MM.1S (cell line): ENCODE results near the gene HOXD8.
A peak's percentile ranks its signal among the peaks of the same experiment; 100 is the strongest.

ENCODE experiments used
- DNase-seq: peaks from one replicate; pipeline ENCODE4 v3.0.0-alpha.2; 2015
- H2AFZ ChIP-seq: fragments of 300-600 bp; sonication (generic); 2 replicates; pipeline ENCODE4 v1.6.0; 2016; ENCODE audit warnings: antibody characterized with exemption, low read length
- H3F3A ChIP-seq: fragments of 300-600 bp; sonication (generic); 2 replicates; pipeline ENCODE4 v1.6.1; 2016; ENCODE audit warnings: mild to moderate bottlenecking, antibody characterized with exemption, low read length, moderate library complexity, mixed read lengths; ENCODE audit not compliant: insufficient read depth
- H3K27ac ChIP-seq: fragments of 300-600 bp; sonication (generic); 2 replicates; pipeline ENCODE4 v1.5.1; 2016; ENCODE audit warnings: mild to moderate bottlenecking, low read length
- H3K27me3 ChIP-seq: fragments of 300-600 bp; sonication (generic); replicated peaks from 2 replicates; pipeline ENCODE4 v1.6.0; 2016; ENCODE audit warnings: low read length; ENCODE audit not compliant: insufficient read depth
- H3K36me3 ChIP-seq: fragments of 300-600 bp; sonication (generic); replicated peaks from 2 replicates; pipeline ENCODE4 v1.6.1; 2016; ENCODE audit warnings: mild to moderate bottlenecking, low read length, mixed read lengths; ENCODE audit not compliant: insufficient read depth
- H3K4me1 ChIP-seq: fragments of 300-600 bp; sonication (generic); 2 replicates; pipeline ENCODE4 v1.6.1; 2016; ENCODE audit warnings: low read length, mixed read lengths
- H3K4me2 ChIP-seq: fragments of 300-600 bp; sonication (generic); 2 replicates; pipeline ENCODE4 v1.6.0; 2016; ENCODE audit warnings: low read depth, low read length
- H3K4me3 ChIP-seq: fragments of 300-600 bp; sonication (generic); 2 replicates; pipeline ENCODE4 v1.5.1; 2016; ENCODE audit warnings: low read length, mixed read lengths
- H3K79me2 ChIP-seq: fragments of 300-600 bp; sonication (generic); 2 replicates; pipeline ENCODE4 v1.6.1; 2016; ENCODE audit warnings: mixed run types, low read length, mixed read lengths
- H3K9ac ChIP-seq: fragments of 300-600 bp; sonication (generic); 2 replicates; pipeline ENCODE4 v1.6.1; 2016; ENCODE audit warnings: low read length, mixed read lengths
- H3K9me2 ChIP-seq: fragments of 300-600 bp; sonication (generic); replicated peaks from 2 replicates; pipeline ENCODE4 v1.6.1; 2016; ENCODE audit warnings: mild to moderate bottlenecking, low read length, mixed read lengths; ENCODE audit not compliant: insufficient read depth
- H3K9me3 ChIP-seq: fragments of 300-600 bp; sonication (generic); replicated peaks from 2 replicates; pipeline ENCODE4 v1.6.1; 2016; ENCODE audit warnings: mild to moderate bottlenecking, low read length, mixed read lengths; ENCODE audit not compliant: insufficient read depth
- H4K20me1 ChIP-seq: fragments of 300-600 bp; sonication (generic); 2 replicates; pipeline ENCODE4 v1.6.1; 2016; ENCODE audit warnings: mild to moderate bottlenecking, low read length, moderate library complexity, mixed read lengths; ENCODE audit not compliant: insufficient read depth
- EZH2 ChIP-seq: fragments of 300-600 bp; sonication (generic); optimal IDR thresholded peaks from 2 replicates; pipeline ENCODE3; 2017; ENCODE audit warnings: low read depth, mild to moderate bottlenecking, antibody characterized with exemption, low read length, mixed read lengths
- EZH2phosphoT487 ChIP-seq: fragments of 300-600 bp; sonication (generic); IDR thresholded peaks from 2 replicates; pipeline ENCODE4 v1.6.1; 2018; ENCODE audit warnings: antibody characterized with exemption, low read length
- TF ChIP-seq, protein P1 (sequence below): fragments of 300-600 bp; sonication (generic); IDR thresholded peaks from 2 replicates; pipeline ENCODE4 v1.5.1; 2016; ENCODE audit warnings: antibody characterized with exemption, low read length, mixed read lengths

HOXD8 gene

DNA sequence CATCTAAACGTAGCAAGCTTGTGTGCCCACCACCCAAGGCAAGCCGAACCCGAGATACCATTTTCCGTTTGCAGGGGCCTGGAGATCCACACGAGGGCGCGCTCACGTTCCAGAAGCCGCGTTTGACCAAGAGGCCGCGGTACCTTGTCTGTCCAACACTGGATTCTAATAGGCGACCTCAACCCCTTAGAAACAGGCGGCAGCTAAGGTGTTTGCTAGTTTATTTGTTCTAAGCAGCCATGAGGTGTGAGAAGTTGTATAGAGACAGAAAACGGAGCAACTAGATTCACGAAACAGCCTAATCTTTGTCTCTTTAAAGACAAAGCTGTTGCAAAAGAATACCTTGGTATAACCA is 18.2 kb upstream of the HOXD8 start:
- Histone ChIP-seq H3K79me2 (no peaks in the 10 kb centered on the region), H2AFZ (no peak overlapping the region), H3K9me3 (no peaks in the 10 kb centered on the region), H3K27ac (no peak overlapping the region), H3F3A (no peaks in the 10 kb centered on the region), H3K9ac (no peak overlapping the region), H4K20me1 (no peaks in the 10 kb centered on the region), H3K4me1 (no peaks in the 10 kb centered on the region), H3K27me3 (peaks cover 63% of the 10 kb centered on the region), H3K4me2 (peak overlapping the region; percentile 31), H3K36me3 (no peaks in the 10 kb centered on the region), H3K9me2 (no peaks in the 10 kb centered on the region), H3K4me3 (no peak overlapping the region)
- TF ChIP-seq EZH2, result no peak
- TF ChIP-seq, protein P1, sequence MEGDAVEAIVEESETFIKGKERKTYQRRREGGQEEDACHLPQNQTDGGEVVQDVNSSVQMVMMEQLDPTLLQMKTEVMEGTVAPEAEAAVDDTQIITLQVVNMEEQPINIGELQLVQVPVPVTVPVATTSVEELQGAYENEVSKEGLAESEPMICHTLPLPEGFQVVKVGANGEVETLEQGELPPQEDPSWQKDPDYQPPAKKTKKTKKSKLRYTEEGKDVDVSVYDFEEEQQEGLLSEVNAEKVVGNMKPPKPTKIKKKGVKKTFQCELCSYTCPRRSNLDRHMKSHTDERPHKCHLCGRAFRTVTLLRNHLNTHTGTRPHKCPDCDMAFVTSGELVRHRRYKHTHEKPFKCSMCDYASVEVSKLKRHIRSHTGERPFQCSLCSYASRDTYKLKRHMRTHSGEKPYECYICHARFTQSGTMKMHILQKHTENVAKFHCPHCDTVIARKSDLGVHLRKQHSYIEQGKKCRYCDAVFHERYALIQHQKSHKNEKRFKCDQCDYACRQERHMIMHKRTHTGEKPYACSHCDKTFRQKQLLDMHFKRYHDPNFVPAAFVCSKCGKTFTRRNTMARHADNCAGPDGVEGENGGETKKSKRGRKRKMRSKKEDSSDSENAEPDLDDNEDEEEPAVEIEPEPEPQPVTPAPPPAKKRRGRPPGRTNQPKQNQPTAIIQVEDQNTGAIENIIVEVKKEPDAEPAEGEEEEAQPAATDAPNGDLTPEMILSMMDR, result peak; percentile 87
- peak; percentile 34 for DNase-seq

DNA sequence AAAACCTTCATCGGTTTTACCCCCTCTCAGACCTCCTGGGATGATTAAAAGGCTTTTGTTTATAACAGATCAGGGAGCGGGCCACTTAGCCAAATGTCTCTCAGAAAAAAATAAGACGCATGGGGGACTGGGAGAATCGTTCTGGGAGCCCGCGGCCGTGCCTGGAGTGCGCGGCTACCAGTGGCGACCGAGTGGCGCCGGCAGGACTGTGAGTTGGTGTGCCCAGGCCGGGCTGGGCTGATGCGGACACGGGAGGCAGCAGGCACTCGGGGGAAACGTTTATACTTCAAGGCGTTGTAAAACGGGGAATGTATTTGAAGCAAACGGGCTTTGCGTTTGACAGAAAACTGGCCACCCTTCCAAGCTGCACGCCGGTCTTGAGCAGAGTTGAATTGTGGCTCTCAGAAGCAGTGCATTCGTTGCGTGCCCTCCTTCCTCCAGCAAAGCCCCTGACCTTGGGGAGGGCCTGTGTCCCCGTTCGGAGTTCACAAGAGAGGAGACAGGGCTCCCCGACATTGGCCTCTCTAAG is 17.6 kb upstream of the HOXD8 start:
- no peaks in the 10 kb centered on the region for H3F3A ChIP-seq
- H3K4me3 ChIP-seq, result no peak overlapping the region
- H3K79me2 ChIP-seq, result no peaks in the 10 kb centered on the region
- TF ChIP-seq EZH2, result no peak
- TF ChIP-seq, protein P1, result no peak
- TF ChIP-seq EZH2phosphoT487, result no peak
- H3K9me3 ChIP-seq, result no peaks in the 10 kb centered on the region
- H4K20me1 ChIP-seq, result no peaks in the 10 kb centered on the region
- no peaks in the 10 kb centered on the region for H3K9me2 ChIP-seq
- peaks cover 68% of the 10 kb centered on the region for H3K27me3 ChIP-seq
- no peaks in the 10 kb centered on the region for H3K36me3 ChIP-seq
- no peak for DNase-seq
- H3K4me2 ChIP-seq, result peak overlapping the region; percentile 31; the same call in 1 of the 2 replicates
- H3K9ac ChIP-seq, result no peak overlapping the region
- no peak overlapping the region for H3K27ac ChIP-seq
- no peak overlapping the region for H2AFZ ChIP-seq
- no peaks in the 10 kb centered on the region for H3K4me1 ChIP-seq

DNA sequence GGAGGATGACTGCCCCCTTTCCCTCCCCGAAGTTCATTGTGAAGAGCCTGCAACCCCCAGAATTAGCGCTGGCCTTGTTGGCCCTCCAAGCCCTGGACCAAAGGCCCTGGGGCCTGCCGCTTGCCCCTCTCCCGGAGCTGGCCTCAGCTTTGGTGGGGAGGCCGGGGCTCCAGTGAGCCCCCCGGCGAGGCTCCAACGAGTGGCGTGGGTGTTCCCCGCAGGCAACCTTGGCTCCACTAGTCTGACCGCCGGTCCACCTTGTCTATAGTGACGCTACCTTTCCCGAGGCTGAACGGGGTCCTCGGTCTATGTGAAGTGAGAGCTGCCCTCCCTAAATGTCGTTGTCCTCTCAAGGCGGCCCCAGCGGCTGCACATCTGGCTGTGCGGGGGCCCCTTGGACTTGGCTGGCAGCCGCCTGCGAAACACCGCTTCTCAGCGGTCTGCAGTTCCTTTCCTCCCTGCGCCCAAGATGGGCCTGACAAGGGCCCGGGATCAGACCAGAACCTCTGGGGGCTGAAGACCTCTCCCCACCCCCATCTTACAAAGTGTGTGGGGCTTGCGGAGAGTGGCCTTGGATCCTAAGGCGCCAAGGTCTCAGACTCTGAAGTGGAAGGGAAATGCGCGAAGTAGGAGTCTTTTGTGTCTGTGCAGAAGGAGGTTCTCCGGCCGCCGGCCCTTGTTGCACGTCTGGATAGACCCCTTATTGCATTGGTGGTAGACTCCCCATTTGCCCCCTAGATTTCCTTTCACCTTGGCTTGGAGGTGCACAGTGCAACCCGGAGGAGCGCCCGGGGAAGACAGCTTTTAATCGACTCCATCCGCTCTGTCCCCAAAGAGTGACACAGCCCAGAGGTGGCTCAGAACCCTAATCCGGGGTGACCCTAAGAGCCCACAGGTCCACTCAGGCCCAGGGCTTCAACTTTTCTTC is 16.9 kb upstream of the HOXD8 start:
- Histone ChIP-seq H3F3A (no peaks in the 10 kb centered on the region), H3K36me3 (no peaks in the 10 kb centered on the region), H3K9me3 (no peaks in the 10 kb centered on the region), H3K4me2 (no peak overlapping the region), H3K4me1 (no peaks in the 10 kb centered on the region), H4K20me1 (no peaks in the 10 kb centered on the region), H3K9ac (no peak overlapping the region), H3K79me2 (no peaks in the 10 kb centered on the region), H3K9me2 (no peaks in the 10 kb centered on the region), H2AFZ (no peak overlapping the region), H3K27ac (no peak overlapping the region), H3K27me3 (peaks cover 74% of the 10 kb centered on the region), H3K4me3 (no peak overlapping the region)
- DNase-seq, result no peak
- TF ChIP-seq EZH2, result no peak
- TF ChIP-seq EZH2phosphoT487, result no peak
- TF ChIP-seq, protein P1, result no peak
